Dermis blood vessel endothelial cell (primary cell): Measurements from ENCODE around the gene MIXL1. TPM values are rescaled to one million over a fixed set of nuclear protein-coding genes. Genes with fewer than 3 reads are reported as not detected.
"Not testable (repeated sequence)": the region's sequence is repeated elsewhere in the genome, so short reads cannot be mapped to it uniquely, and the experiment has no call there.

ENCODE experiments used
- DNase-seq: peaks from one replicate; pipeline ENCODE4 v3.0.0; 2010
- total RNA-seq: library from RNA; depleted of rRNA; stranded (reverse); fragments of >200 nt; gene quantifications from 2 replicates; pipeline ENCODE4 v1.2.3, GENCODE V29; 2014

Gene MIXL1
- total RNA-seq, result 0.05 TPM in 1 of 2 replicates, not detected in the other

GRCh38 chr1:226223157-226223785, at the start of gene MIXL1:
MIXL1 (plus strand) TSS chr1:226223664; CDS start chr1:226223682, 18 bp downstream.
- DNase-seq, result peak; percentile 16

DNA sequence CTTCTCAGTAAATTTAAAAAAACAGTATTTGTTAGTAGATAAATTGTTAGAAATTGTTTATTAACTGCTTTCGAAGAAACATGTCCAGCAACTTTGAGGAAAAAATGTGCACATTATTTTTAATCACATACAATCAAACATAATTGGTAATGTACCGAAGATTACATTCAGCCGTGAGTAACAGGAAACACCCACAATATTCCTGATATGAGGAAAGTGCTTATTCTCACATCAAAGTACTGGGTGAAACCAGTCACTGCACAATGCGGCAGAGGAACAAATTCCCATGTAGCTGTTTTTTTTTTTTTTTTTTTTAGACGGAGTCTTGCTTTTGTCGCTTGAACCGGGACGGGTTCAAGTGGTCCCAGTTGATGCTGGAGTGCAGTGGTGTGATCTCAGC, 46.6 kb upstream of the MIXL1 start:
- DNase-seq, result peak; percentile 46

- peak; percentile 63 for DNase-seq
Measured at GRCh38 chr1:226181996-226182714, 41.3 kb upstream of the MIXL1 start.

DNA sequence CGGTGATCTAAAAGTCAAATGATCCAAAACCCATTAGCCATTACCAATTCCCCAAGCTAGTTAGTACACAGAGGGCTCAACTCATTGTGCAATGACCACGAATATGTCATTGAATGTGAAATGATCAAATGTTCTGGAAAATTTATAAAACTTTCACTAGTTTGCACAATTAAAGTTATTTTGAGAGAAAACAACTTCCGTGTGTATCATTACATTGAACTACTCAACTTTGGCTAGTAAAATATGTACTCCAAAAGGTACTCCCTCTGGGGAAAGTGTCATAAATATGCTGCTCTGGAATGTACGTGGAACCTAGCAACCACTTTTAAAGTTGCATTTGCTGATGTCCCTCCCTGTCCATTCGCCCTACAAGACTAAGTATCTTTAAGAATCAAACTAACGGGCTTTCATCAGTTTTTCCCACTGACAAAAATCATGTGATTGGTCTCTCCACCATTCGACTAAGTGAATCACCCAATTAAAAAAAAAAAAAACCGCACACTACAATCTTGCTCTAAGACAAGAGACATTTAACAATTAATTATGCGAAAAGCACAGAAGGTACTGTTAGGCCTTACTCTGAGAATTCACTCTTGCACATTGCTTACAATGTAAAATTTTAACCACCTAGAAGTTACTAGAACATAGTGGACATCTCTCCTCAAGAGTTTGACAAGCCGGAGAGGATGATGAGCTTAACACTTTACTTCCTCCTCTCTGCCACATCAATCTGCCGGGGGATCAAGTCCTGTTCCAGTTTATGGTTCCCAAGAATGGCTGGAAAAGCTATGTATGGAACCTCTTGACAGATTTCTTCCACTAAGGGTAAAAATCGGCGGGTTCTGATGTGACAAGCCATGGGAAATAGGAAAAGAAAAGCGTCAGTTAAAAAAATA, 38.1 kb upstream of the MIXL1 start:
- peak; percentile 32 for DNase-seq

DNA sequence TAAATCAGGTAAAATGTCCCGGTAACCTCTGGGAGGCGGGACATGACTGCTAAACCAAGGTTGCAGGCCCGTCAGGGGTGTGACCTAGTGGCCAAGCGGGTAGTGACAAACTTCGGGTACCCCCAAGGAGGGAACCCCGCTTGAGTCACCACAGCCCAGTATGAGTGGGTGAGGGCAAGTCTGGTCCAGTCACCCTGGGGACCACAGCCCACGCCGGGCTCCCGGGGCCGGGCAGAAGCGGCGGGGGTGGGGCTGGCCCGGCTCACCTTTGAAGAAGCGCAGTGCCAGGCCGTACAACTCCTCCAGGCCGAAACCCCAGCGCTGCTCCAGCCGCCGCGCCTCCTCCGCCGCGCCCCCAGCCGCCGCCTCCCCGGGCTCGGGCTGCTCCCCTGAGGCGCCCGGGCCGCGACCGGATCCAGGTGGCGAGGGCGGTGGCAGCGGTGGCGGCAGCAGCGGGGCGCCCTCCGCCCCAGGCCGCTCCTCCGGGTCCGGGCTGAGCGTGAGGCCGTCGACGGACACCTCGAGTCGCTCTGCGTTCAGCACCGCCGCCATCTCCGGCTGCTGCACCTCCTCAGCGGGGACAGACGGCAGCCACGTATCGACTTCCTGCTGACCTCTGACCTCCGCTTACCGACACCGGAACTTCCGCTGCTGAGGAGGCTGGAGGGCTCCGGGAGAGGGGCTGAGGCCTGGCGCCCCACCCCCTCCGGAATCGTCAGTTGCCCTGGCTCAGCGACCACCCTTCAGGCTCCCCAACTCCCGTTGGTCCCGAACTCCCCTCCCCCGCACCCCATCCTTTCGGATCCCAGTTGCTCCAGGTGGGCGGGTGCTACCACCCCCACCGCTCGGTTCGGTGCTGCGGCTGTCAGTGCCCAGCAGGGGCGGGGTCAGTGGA, 37.1 kb upstream of the MIXL1 start, which contains the start of gene ACBD3:
Gene ACBD3, minus strand, starts transcription at position 618 of the 895 bp plus-strand sequence. Its CDS starts 66 bp downstream, at position 552.
- DNase-seq, result peak; percentile 87

- DNase-seq, result no peak
Measured at GRCh38 chr1:226187019-226187322, 36.5 kb upstream of the MIXL1 start.

- DNase-seq, result no peak
Measured at GRCh38 chr1:226187380-226187779, 36.1 kb upstream of the MIXL1 start.

- DNase-seq, result no peak
Measured at GRCh38 chr1:226195144-226195543, 28.3 kb upstream of the MIXL1 start.

- DNase-seq, result no peak
Measured at GRCh38 chr1:226199971-226200370, 23.5 kb upstream of the MIXL1 start.

- peak; percentile 47 for DNase-seq
Measured at GRCh38 chr1:226201029-226201593, 22.4 kb upstream of the MIXL1 start.

DNA sequence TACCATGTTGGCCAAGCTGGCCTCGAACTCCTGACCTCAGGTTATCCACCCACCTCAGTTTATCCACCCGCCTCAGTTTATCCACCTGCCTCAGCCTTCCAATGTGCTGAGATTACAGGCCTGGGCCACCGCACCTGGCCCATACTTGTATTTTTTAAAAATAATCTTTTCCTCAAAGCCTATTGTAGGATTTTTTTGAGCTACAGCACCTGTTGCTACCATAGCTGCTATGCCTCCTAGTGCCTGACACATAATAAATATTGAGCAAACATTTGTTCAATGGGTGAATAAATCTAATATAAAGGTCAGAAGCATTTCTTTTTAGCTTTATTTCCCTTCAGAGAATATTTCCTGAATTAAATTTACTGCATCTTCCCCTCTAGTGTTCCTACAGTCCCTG, 21.2 kb upstream of the MIXL1 start:
- no peak for DNase-seq

DNA sequence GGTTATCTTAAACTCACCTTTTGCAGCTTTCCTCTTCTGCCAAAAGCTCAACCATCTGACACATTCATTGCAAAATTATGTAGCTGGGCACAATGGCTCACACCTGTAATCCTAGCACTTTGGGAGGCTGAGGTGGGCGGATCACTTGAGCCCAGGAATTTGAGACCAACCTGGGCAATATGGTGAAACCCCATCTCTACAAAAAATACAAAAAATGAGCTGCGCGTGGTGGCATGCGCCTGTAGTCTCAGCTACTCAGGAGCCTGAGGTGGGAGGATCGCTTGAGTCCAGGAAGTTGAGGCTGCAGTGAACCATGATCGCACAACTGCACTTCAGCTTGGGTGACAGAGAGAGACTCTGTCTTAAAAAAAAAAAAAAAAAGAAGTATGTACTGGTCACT, 20.8 kb upstream of the MIXL1 start:
- not testable (repeated sequence) for DNase-seq

- no peak for DNase-seq
Measured at GRCh38 chr1:226203240-226203639, 20.2 kb upstream of the MIXL1 start.

GRCh38 chr1:226203655-226204054, 19.8 kb upstream of the MIXL1 start:
- no peak for DNase-seq

DNA sequence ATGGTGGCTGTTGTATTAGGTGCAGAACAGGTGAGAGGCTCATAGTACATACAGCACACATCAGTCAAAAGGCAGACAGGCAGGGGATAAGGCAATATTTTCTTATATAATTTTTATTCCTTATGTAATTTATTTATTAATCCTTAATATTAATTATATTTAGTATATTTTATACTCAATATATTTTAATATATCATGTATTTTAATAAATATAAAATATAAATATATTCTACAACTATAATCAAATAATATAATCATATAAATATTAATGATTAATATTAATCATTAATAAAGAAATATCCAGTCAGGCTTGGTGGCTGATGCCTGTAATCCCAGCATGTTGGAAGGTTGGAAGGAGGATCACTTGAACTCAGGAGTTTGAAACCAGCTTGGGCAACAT, 19.3 kb upstream of the MIXL1 start:
- no peak for DNase-seq

GRCh38 chr1:226207048-226207447, 16.4 kb upstream of the MIXL1 start:
- no peak for DNase-seq

DNA sequence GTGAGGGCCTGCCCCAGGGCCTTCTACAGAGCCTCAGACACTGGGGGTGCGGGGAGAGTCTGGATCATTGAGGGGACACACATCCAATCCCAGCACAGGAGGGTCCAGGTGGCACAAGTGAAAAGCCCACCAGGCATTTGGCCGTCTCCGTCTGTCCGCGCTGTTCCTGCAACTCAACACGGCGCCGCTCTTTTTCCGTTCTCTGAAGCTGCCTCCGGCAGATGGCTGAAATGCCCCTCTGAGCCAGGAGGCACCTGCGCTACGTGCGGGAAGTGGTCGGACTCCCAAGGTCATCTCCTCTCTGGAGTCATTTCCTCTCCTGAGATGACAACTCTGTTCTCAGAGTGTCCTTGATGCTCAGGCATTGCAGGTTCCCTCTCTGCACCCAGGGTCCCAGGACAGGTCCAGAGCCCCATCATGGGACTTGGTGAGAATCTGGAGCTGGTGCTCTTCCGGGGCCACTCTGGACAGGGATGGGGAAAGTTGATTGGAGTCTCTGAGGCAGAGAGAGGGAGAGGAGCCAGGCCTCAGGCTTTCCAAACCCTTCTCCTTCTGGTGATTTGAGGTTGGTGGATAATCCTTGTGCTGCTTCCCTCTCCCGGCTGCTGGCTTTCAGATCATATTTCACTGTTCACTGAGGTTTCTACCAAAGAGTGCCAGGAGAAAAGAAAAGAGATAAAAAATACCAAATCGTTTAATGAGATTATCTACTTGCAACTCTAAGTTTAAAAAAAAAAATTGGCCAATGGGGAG, 14.0 kb upstream of the MIXL1 start:
- DNase-seq, result peak; percentile 75

DNA sequence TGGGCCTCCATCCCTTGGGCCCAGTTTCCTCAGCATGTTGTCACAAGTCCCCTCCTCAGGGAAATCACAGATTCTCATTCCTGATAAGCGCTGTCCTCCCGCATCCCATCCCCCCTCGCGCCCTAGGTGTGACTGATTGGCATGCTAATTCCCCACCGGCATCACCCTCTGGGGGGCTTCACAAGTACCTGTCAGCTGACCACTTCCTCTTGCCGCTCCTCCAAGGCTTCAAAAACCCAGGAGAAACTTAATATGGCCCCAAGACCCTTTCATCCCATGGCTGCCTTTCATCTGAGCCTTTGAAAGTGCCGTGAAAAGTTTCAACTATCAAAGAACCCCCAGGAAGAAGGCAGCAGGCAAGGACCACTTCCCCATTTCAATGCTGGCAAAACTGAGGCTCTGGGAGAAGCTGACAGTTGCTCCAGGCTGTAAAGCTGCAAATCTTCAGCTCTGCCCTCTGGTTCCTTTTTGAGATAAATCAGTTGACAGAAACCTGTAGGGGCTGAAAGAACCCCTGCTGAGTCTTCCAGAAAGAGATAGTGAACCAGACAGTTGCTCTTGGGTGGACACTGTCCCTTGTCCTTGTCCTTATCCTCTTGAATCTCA, 12.8 kb upstream of the MIXL1 start:
- DNase-seq, result no peak

GRCh38 chr1:226211181-226211821, 12.2 kb upstream of the MIXL1 start:
- no peak for DNase-seq

GRCh38 chr1:226212545-226212944, 10.9 kb upstream of the MIXL1 start:
- no peak for DNase-seq
